GM12878 (cell line): ENCODE measurements around the gene GRHL1. TPM values are rescaled to one million over a fixed set of nuclear protein-coding genes. Genes with fewer than 3 reads are reported as not detected.

Source experiments
- CBFB ChIP-seq: IDR thresholded peaks from 2 replicates; pipeline ENCODE4 v1.6.1; 2016; ENCODE audit warnings: antibody characterized with exemption, low read depth
- CREM ChIP-seq: IDR thresholded peaks from 2 replicates; pipeline ENCODE4 v1.6.1; 2014; ENCODE audit warnings: antibody characterized with exemption, low read depth
- LARP7 ChIP-seq: fragments of 450-650 bp; IDR thresholded peaks from 2 replicates; pipeline ENCODE4 v1.6.1; 2017; ENCODE audit warnings: mild to moderate bottlenecking
- PAX5 ChIP-seq: IDR thresholded peaks from 2 replicates; pipeline ENCODE4 v1.6.1; 2011; ENCODE audit warnings: low read depth, low read length, borderline replicate concordance
- PAX8 ChIP-seq: fragments of 450-650 bp; IDR thresholded peaks from 2 replicates; pipeline ENCODE4 v1.6.1; 2017; ENCODE audit warnings: mild to moderate bottlenecking, moderate library complexity
- TCF7 ChIP-seq: IDR thresholded peaks from 2 replicates; pipeline ENCODE4 v1.6.1; 2014; ENCODE audit warnings: antibody characterized with exemption, borderline replicate concordance
- polyA plus RNA-seq, 11 experiments: library from polyadenylated mRNA; depleted of rRNA in 4 of 11; unstranded in 6 of 11; stranded (reverse) in 5 of 11; fragments of >200 nt; fragmentation: Nextera tagmentation in 4 of 11; fragmentation: Illumina TruSeq in 1 of 11; extraction: Ambion mirVana in 4 of 11; extraction: Trizol in 1 of 11; gene quantifications; 1 replicate in 1 of 11; 2 replicates in 10 of 11; pipeline versions ENCODE4 v1.2.1 to v1.2.3, GENCODE V29; 2011 to 2016; ENCODE audit warnings: inconsistent platforms in 2 of 11, missing spikeins in 2 of 11, low read depth in 1 of 11
- total RNA-seq, 4 experiments: library from RNA; depleted of rRNA in 3 of 4; stranded (reverse); fragments of >200 nt in 3 of 4; fragmentation: Illumina TruSeq in 1 of 4; extraction: Trizol in 1 of 4; gene quantifications; 2 replicates each; pipeline versions ENCODE4 v1.2.1 to v1.2.3, GENCODE V29; 2013 to 2021
- TF ChIP-seq, protein P1 (sequence below): fragments of 450-650 bp; formaldehyde crosslinking; IDR thresholded peaks from 2 replicates; pipeline ENCODE4 v1.4.0; 2020; ENCODE audit warnings: mild to moderate bottlenecking, moderate library complexity
- TF ChIP-seq, protein P2 (sequence below): fragments of 450-650 bp; formaldehyde crosslinking; IDR thresholded peaks from 2 replicates; pipeline ENCODE4 v1.5.0; 2022; ENCODE audit warnings: mild to moderate bottlenecking, missing genetic modification characterization

The GRHL1 gene
- total and polyA plus RNA-seq, 10 of the 15 experiments (the other 5 are each of a cell fraction or from before 2014, with no cell fraction given) = 0.09 to 0.81 (median 0.28) TPM; not detected in 1

DNA sequence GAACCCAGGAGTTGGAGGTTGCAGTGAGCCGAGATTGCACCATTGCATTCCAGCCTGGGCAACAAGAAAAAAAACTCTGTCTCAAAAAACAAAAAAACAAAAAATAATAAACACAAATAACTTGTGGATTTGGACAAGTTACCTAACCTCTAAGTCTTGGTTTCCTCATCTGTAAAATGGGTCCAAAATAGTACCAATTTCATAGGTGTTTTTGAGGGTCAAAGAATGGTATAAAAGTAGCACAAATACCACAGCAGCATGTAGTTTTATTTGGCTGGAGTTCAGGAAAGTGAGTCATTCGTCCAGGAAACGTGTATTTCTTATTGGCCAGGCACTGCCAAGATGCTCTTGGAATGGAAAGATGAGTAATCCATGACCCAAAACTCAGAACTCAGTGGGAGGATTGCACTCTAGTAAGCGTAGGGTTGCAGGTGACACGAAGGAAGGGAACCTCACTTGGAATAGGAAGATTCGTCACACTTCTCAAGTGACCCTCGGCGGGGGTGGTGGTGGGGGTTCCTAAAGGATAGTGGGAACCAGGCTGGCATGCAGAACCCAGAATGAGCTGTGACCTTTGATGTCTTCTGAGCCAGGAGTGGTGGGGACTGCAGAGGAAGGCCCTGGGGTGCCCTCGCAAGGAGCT lies 24.4 kb downstream of the GRHL1 start (continued):
- TF ChIP-seq, protein P1, sequence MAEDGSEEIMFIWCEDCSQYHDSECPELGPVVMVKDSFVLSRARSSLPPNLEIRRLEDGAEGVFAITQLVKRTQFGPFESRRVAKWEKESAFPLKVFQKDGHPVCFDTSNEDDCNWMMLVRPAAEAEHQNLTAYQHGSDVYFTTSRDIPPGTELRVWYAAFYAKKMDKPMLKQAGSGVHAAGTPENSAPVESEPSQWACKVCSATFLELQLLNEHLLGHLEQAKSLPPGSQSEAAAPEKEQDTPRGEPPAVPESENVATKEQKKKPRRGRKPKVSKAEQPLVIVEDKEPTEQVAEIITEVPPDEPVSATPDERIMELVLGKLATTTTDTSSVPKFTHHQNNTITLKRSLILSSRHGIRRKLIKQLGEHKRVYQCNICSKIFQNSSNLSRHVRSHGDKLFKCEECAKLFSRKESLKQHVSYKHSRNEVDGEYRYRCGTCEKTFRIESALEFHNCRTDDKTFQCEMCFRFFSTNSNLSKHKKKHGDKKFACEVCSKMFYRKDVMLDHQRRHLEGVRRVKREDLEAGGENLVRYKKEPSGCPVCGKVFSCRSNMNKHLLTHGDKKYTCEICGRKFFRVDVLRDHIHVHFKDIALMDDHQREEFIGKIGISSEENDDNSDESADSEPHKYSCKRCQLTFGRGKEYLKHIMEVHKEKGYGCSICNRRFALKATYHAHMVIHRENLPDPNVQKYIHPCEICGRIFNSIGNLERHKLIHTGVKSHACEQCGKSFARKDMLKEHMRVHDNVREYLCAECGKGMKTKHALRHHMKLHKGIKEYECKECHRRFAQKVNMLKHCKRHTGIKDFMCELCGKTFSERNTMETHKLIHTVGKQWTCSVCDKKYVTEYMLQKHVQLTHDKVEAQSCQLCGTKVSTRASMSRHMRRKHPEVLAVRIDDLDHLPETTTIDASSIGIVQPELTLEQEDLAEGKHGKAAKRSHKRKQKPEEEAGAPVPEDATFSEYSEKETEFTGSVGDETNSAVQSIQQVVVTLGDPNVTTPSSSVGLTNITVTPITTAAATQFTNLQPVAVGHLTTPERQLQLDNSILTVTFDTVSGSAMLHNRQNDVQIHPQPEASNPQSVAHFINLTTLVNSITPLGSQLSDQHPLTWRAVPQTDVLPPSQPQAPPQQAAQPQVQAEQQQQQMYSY (CRISPR knock-in tag) = no peak
- TF ChIP-seq PAX8 = no peak
- TF ChIP-seq PAX5 = no peak
- TF ChIP-seq CBFB = no peak
- TF ChIP-seq TCF7 = no peak
- no peak for TF ChIP-seq LARP7
- no peak for TF ChIP-seq CREM
- TF ChIP-seq, protein P2, sequence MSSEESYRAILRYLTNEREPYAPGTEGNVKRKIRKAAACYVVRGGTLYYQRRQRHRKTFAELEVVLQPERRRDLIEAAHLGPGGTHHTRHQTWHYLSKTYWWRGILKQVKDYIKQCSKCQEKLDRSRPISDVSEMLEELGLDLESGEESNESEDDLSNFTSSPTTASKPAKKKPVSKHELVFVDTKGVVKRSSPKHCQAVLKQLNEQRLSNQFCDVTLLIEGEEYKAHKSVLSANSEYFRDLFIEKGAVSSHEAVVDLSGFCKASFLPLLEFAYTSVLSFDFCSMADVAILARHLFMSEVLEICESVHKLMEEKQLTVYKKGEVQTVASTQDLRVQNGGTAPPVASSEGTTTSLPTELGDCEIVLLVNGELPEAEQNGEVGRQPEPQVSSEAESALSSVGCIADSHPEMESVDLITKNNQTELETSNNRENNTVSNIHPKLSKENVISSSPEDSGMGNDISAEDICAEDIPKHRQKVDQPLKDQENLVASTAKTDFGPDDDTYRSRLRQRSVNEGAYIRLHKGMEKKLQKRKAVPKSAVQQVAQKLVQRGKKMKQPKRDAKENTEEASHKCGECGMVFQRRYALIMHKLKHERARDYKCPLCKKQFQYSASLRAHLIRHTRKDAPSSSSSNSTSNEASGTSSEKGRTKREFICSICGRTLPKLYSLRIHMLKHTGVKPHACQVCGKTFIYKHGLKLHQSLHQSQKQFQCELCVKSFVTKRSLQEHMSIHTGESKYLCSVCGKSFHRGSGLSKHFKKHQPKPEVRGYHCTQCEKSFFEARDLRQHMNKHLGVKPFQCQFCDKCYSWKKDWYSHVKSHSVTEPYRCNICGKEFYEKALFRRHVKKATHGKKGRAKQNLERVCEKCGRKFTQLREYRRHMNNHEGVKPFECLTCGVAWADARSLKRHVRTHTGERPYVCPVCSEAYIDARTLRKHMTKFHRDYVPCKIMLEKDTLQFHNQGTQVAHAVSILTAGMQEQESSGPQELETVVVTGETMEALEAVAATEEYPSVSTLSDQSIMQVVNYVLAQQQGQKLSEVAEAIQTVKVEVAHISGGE (CRISPR knock-in tag) = no peak
